OCI-LY7 (cell line): Measurements from ENCODE around the gene TXK.

Source experiments
- EZH2phosphoT487 ChIP-seq: fragments of 200-600 bp; sonication (generic); IDR thresholded peaks from 2 replicates; pipeline ENCODE4 v1.6.1; 2018; ENCODE audit warnings: low read depth, borderline replicate concordance, mild to moderate bottlenecking, mixed run types, antibody characterized with exemption, low read length, moderate library complexity, mixed read lengths
- TF ChIP-seq, protein P1 (sequence below): fragments of 200-600 bp; sonication (generic); conservative IDR thresholded peaks from 2 replicates; pipeline ENCODE4 v1.5.1; 2014; ENCODE audit warnings: mild to moderate bottlenecking, antibody characterized with exemption, low read length, moderate library complexity, mixed read lengths

DNA sequence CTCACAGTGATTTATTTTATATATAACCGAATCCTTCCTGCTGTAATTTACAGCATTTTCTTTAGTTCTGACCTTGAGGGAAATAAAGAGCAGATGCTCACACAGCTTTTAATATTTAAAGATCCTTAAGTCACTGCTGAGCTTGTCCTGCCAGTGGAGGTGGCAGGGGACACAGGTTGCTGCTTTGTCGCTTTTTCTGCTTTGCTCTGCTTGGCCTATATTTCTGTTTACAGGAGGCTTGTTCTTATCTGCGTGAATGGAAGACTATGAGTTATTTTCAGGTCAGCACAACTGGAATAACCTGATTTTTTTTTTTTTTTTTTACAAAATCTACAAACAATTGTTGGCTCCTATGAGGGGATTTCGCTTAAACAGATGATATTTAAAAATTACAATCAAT lies 2.3 kb downstream of the TXK start:
- TF ChIP-seq, protein P1, sequence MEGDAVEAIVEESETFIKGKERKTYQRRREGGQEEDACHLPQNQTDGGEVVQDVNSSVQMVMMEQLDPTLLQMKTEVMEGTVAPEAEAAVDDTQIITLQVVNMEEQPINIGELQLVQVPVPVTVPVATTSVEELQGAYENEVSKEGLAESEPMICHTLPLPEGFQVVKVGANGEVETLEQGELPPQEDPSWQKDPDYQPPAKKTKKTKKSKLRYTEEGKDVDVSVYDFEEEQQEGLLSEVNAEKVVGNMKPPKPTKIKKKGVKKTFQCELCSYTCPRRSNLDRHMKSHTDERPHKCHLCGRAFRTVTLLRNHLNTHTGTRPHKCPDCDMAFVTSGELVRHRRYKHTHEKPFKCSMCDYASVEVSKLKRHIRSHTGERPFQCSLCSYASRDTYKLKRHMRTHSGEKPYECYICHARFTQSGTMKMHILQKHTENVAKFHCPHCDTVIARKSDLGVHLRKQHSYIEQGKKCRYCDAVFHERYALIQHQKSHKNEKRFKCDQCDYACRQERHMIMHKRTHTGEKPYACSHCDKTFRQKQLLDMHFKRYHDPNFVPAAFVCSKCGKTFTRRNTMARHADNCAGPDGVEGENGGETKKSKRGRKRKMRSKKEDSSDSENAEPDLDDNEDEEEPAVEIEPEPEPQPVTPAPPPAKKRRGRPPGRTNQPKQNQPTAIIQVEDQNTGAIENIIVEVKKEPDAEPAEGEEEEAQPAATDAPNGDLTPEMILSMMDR: no peak
- no peak for TF ChIP-seq EZH2phosphoT487
